ENCODE results near the gene TRPV4. TPM values are rescaled to one million over a fixed set of nuclear protein-coding genes. Genes with fewer than 3 reads are reported as not detected.

Gene TRPV4
- total RNA-seq, 2 donors from 2014 or later = 0.59 to 0.90 TPM

DNA sequence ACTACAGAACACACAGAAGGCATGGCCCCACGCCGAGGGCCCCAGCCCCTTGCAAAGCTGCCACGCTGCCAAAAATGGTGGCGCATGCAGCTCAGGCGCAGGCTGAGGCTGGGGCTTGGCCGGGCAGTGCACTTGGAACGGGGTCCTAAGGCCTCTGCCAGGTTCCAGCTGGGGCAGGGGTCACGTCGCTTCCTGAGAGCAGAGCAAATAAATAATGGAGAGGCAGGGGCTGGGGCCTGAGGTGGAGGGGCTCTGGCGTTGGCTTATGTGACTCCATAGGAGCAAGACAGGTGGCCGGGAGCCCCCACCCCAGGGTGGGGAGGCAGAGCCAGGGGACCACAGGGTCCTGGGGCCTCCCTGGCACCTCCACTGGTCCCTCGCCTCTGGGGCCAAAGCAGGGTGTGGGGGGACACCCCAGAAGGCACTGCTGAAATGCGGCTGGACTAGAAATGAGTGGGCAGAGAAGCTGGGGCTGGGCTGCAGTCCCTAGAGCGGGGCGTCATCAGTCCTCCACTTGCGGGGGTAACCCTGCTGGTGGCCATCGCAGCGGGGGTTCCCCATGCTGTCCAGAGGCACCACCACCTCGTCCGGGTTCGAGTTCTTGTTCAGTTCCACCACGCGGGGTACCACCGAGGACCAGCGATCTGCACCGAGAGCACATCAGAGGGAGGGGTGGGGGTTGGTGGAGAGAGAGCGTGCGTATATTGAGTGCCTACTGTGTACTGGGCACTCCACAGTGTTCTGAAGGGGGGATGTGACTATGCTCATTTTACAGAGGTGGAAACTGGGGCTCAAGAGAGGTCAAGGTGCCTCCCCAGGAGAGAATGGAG is 49.8 kb downstream of the TRPV4 start:
- no peak overlapping the region for H3K27ac ChIP-seq
- no peak for DNase-seq (ENCODE audit: low spot score)
- H3K36me3 ChIP-seq = no peaks in the 10 kb centered on the region
- peaks cover 0 to 8% of the 10 kb centered on the region in 2 donors for H3K9me3 ChIP-seq
- H3K4me1 ChIP-seq = no peaks in the 10 kb centered on the region
- H3K27me3 ChIP-seq = no peaks in the 10 kb centered on the region
- H3K4me3 ChIP-seq = no peak overlapping the region
- TF ChIP-seq, protein P1, sequence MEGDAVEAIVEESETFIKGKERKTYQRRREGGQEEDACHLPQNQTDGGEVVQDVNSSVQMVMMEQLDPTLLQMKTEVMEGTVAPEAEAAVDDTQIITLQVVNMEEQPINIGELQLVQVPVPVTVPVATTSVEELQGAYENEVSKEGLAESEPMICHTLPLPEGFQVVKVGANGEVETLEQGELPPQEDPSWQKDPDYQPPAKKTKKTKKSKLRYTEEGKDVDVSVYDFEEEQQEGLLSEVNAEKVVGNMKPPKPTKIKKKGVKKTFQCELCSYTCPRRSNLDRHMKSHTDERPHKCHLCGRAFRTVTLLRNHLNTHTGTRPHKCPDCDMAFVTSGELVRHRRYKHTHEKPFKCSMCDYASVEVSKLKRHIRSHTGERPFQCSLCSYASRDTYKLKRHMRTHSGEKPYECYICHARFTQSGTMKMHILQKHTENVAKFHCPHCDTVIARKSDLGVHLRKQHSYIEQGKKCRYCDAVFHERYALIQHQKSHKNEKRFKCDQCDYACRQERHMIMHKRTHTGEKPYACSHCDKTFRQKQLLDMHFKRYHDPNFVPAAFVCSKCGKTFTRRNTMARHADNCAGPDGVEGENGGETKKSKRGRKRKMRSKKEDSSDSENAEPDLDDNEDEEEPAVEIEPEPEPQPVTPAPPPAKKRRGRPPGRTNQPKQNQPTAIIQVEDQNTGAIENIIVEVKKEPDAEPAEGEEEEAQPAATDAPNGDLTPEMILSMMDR (IDR thresholded peaks at IDR 0.05) = no peak

DNA sequence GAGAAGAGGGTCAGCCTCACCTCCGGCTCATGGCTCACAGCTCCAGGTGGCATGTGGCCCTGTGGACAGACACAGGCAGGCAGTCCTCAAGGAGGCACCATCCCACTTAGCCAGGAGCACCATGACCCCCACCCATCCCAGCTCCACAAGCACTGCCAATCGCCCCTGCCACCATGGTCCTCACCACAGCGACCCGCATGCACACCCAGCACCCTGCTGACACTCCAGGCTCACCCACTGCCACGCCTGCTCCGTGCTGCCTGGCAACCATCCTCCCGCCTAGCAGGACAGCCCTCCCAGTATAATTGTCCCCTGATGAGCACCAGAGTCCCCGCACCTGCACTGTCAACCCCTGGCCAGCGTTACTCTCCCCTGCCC is 50.9 kb downstream of the TRPV4 start:
- H3K4me1 ChIP-seq = no peaks in the 10 kb centered on the region
- H3K36me3 ChIP-seq = no peaks in the 10 kb centered on the region
- TF ChIP-seq, protein P1 (IDR thresholded peaks at IDR 0.05) = no peak

DNA sequence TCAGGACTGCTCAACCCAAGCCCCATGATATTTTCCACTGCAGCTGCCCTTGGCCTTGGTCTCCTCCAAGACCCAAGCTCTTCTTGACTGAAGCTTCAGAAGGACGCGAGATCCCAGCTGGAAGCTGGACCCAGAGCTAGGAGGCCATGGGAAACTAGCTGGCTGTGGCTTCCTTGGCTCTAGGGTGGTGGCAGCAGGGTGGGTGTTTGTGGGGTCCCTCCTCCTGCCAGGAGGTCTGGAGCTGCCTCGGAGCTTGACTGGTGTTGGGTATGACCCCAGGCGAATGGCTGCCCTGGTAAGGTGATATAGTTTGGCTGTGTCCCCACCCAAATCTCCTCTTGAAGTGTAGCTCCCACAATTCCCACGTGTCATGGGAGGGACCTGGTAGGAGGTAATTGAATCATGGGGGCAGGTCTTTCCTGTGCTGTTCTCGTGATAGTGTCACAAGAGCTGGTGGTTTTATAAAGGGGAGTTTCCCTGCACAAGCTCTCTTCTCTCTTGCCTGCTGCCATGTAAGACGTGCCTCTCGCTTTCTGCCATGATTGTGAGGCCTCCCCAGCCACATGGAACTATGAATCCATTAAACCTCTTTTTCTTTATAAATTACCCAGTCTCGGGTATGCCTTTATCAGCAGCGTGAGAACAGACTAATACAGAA is 51.4 kb downstream of the TRPV4 start:
- no peak for DNase-seq (ENCODE audit: low spot score)
- Histone ChIP-seq H3K4me1 (peaks cover 0 to 2% of the 10 kb centered on the region in 2 donors), H3K27me3 (no peaks in the 10 kb centered on the region), H3K36me3 (no peaks in the 10 kb centered on the region), H3K4me3 (no peak overlapping the region), H3K27ac (no peak overlapping the region), H3K9me3 (peaks cover 0 to 8% of the 10 kb centered on the region in 2 donors)
- TF ChIP-seq, protein P1 (IDR thresholded peaks at IDR 0.05) = no peak

More for the DNA sequence above, 50.9 kb downstream of the TRPV4 start:
- Histone ChIP-seq H3K9me3 (peaks cover 0 to 8% of the 10 kb centered on the region in 2 donors), H3K27ac (no peak overlapping the region), H3K27me3 (no peaks in the 10 kb centered on the region), H3K4me3 (no peak overlapping the region)
- no peak for DNase-seq (ENCODE audit: low spot score)

GRCh38 chr12:109779382-109779781 is 53.8 kb downstream of the TRPV4 start:
- H3K4me1 ChIP-seq = peaks cover 0 to 10% of the 10 kb centered on the region in 2 donors
- no peak for DNase-seq (ENCODE audit: low spot score)
- no peak overlapping the region for H3K27ac ChIP-seq
- H3K27me3 ChIP-seq = no peaks in the 10 kb centered on the region
- peaks cover 0 to 8% of the 10 kb centered on the region in 2 donors for H3K9me3 ChIP-seq
- no peak overlapping the region for H3K4me3 ChIP-seq
- TF ChIP-seq, protein P1 (IDR thresholded peaks at IDR 0.05) = no peak
- H3K36me3 ChIP-seq = no peaks in the 10 kb centered on the region

GRCh38 chr12:109778684-109779083 is 54.5 kb downstream of the TRPV4 start:
- Histone ChIP-seq H3K27me3 (no peaks in the 10 kb centered on the region), H3K9me3 (peaks cover 0 to 8% of the 10 kb centered on the region in 2 donors)
- TF ChIP-seq, protein P1 (IDR thresholded peaks at IDR 0.05) = no peak

More at GRCh38 chr12:109778684-109779083, 54.5 kb downstream of the TRPV4 start:
- peaks cover 0 to 12% of the 10 kb centered on the region in 2 donors for H3K4me1 ChIP-seq
- H3K36me3 ChIP-seq = no peaks in the 10 kb centered on the region
- no peak for DNase-seq (ENCODE audit: low spot score)
- H3K4me3 ChIP-seq = no peak overlapping the region
- no peak overlapping the region for H3K27ac ChIP-seq

All from right atrium auricular region (tissue), 2 donors.